MM.1S (cell line): ENCODE data around the gene HELZ.

Experiments
- DNase-seq: peaks from one replicate; pipeline ENCODE4 v3.0.0-alpha.2; 2015
- H2AFZ ChIP-seq: fragments of 300-600 bp; sonication (generic); 2 replicates; pipeline ENCODE4 v1.6.0; 2016; ENCODE audit warnings: antibody characterized with exemption, low read length
- H3F3A ChIP-seq: fragments of 300-600 bp; sonication (generic); 2 replicates; pipeline ENCODE4 v1.6.1; 2016; ENCODE audit warnings: mild to moderate bottlenecking, antibody characterized with exemption, low read length, moderate library complexity, mixed read lengths; ENCODE audit not compliant: insufficient read depth
- H3K27ac ChIP-seq: fragments of 300-600 bp; sonication (generic); 2 replicates; pipeline ENCODE4 v1.5.1; 2016; ENCODE audit warnings: mild to moderate bottlenecking, low read length
- H3K27me3 ChIP-seq: fragments of 300-600 bp; sonication (generic); replicated peaks from 2 replicates; pipeline ENCODE4 v1.6.0; 2016; ENCODE audit warnings: low read length; ENCODE audit not compliant: insufficient read depth
- H3K36me3 ChIP-seq: fragments of 300-600 bp; sonication (generic); replicated peaks from 2 replicates; pipeline ENCODE4 v1.6.1; 2016; ENCODE audit warnings: mild to moderate bottlenecking, low read length, mixed read lengths; ENCODE audit not compliant: insufficient read depth
- H3K4me1 ChIP-seq: fragments of 300-600 bp; sonication (generic); 2 replicates; pipeline ENCODE4 v1.6.1; 2016; ENCODE audit warnings: low read length, mixed read lengths
- H3K4me2 ChIP-seq: fragments of 300-600 bp; sonication (generic); 2 replicates; pipeline ENCODE4 v1.6.0; 2016; ENCODE audit warnings: low read depth, low read length
- H3K4me3 ChIP-seq: fragments of 300-600 bp; sonication (generic); 2 replicates; pipeline ENCODE4 v1.5.1; 2016; ENCODE audit warnings: low read length, mixed read lengths
- H3K79me2 ChIP-seq: fragments of 300-600 bp; sonication (generic); 2 replicates; pipeline ENCODE4 v1.6.1; 2016; ENCODE audit warnings: mixed run types, low read length, mixed read lengths
- H3K9ac ChIP-seq: fragments of 300-600 bp; sonication (generic); 2 replicates; pipeline ENCODE4 v1.6.1; 2016; ENCODE audit warnings: low read length, mixed read lengths
- H3K9me2 ChIP-seq: fragments of 300-600 bp; sonication (generic); replicated peaks from 2 replicates; pipeline ENCODE4 v1.6.1; 2016; ENCODE audit warnings: mild to moderate bottlenecking, low read length, mixed read lengths; ENCODE audit not compliant: insufficient read depth
- H3K9me3 ChIP-seq: fragments of 300-600 bp; sonication (generic); replicated peaks from 2 replicates; pipeline ENCODE4 v1.6.1; 2016; ENCODE audit warnings: mild to moderate bottlenecking, low read length, mixed read lengths; ENCODE audit not compliant: insufficient read depth
- H4K20me1 ChIP-seq: fragments of 300-600 bp; sonication (generic); 2 replicates; pipeline ENCODE4 v1.6.1; 2016; ENCODE audit warnings: mild to moderate bottlenecking, low read length, moderate library complexity, mixed read lengths; ENCODE audit not compliant: insufficient read depth
- CTCF ChIP-seq: fragments of 300-600 bp; sonication (generic); IDR thresholded peaks from 2 replicates; pipeline ENCODE4 v1.5.1; 2016; ENCODE audit warnings: antibody characterized with exemption, low read length, mixed read lengths
- EZH2 ChIP-seq: fragments of 300-600 bp; sonication (generic); optimal IDR thresholded peaks from 2 replicates; pipeline ENCODE3; 2017; ENCODE audit warnings: low read depth, mild to moderate bottlenecking, antibody characterized with exemption, low read length, mixed read lengths
- EZH2phosphoT487 ChIP-seq: fragments of 300-600 bp; sonication (generic); IDR thresholded peaks from 2 replicates; pipeline ENCODE4 v1.6.1; 2018; ENCODE audit warnings: antibody characterized with exemption, low read length

HELZ gene

DNA sequence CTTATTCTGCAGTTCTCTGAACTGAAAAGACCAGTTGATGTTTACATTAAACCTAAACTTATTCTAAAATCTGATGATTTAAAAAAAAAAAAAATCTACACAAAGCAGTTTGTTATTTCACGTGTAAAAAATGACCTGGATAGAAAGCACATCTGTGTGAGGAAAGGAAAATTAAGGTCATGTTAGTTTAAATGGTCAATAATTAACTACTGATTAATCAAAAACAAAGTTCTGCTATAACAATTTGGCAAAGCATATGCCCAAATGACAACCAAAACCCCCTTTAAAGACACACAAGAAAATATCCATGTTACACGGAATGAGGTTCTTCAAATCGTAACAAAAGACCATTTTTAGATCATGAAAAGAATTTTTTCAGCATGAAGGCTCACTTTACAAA lies 170.2 kb downstream of the HELZ start:
- TF ChIP-seq EZH2 (no peak), EZH2phosphoT487 (no peak), CTCF (no peak)
- no peaks in the 10 kb centered on the region for H3K4me1 ChIP-seq
- H3K27ac ChIP-seq, result no peak overlapping the region
- 0 out of 2 replicates have a peak, but pooled peaks cover under 1% of the 10 kb centered on the region for H4K20me1 ChIP-seq
- H3K4me2 ChIP-seq, result no peak overlapping the region
- H3K4me3 ChIP-seq, result no peak overlapping the region
- H3K9me3 ChIP-seq, result no peaks in the 10 kb centered on the region
- no peaks in the 10 kb centered on the region for H3F3A ChIP-seq
- no peaks in the 10 kb centered on the region for H3K79me2 ChIP-seq
- H3K36me3 ChIP-seq, result 0 out of 2 replicates have a peak, but pooled peaks cover 2% of the 10 kb centered on the region
- no peak overlapping the region for H2AFZ ChIP-seq
- DNase-seq, result no peak
- no peaks in the 10 kb centered on the region for H3K27me3 ChIP-seq
- no peaks in the 10 kb centered on the region for H3K9me2 ChIP-seq
- H3K9ac ChIP-seq, result no peak overlapping the region

DNA sequence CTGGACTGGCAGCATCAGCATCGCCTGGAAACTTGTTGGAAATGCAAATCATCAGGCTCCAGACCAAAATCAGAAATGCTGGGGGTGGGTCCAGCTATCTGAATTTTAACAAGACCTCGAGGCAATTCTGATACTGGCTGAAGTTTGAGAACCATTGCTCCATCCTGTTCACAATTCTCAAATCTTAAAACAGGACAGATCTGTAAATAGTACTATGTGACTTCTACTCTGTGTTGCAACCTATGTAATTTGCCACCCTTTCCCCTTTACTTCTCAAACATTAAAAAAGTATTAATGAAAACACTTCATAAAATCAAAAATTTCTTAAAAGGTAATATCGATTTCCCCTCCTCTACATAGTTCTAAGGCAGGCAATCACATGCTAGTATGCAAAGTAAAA lies 172.1 kb downstream of the HELZ start:
- no peak overlapping the region for H3K27ac ChIP-seq
- TF ChIP-seq EZH2phosphoT487, result no peak
- TF ChIP-seq CTCF, result no peak
- TF ChIP-seq EZH2, result no peak
- H3K79me2 ChIP-seq, result no peaks in the 10 kb centered on the region
- H3K9me3 ChIP-seq, result no peaks in the 10 kb centered on the region
- no peaks in the 10 kb centered on the region for H3F3A ChIP-seq
- no peaks in the 10 kb centered on the region for H3K36me3 ChIP-seq
- no peaks in the 10 kb centered on the region for H3K9me2 ChIP-seq
- DNase-seq, result no peak
- H3K9ac ChIP-seq, result no peak overlapping the region
- H4K20me1 ChIP-seq, result no peaks in the 10 kb centered on the region
- no peak overlapping the region for H2AFZ ChIP-seq
- H3K4me1 ChIP-seq, result no peaks in the 10 kb centered on the region
- H3K27me3 ChIP-seq, result no peaks in the 10 kb centered on the region
- H3K4me3 ChIP-seq, result no peak overlapping the region
- H3K4me2 ChIP-seq, result no peak overlapping the region

DNA sequence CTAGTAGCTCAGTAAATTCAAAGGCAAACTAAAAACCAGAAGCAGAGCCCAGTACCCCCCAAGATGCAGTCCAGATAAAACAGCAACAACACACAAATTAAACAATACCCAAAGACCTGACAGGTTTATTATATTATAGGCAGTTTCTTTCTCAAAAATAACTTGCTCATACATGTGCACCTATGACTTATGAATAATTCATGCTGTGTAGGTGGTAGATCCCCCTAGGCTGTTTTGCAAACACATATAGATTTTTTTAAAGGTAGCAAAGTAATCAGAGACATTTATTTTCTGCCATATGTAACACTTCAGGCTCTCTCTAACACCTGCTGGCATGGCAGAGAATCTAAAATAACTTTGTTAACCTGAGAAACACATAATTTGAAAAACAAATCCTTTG lies 173.4 kb downstream of the HELZ start:
- TF ChIP-seq EZH2, result no peak
- TF ChIP-seq CTCF, result no peak
- no peak for TF ChIP-seq EZH2phosphoT487
- no peak for DNase-seq
- no peak overlapping the region for H3K27ac ChIP-seq
- no peaks in the 10 kb centered on the region for H3K9me3 ChIP-seq
- no peaks in the 10 kb centered on the region for H3F3A ChIP-seq
- no peaks in the 10 kb centered on the region for H3K4me1 ChIP-seq
- no peaks in the 10 kb centered on the region for H3K79me2 ChIP-seq
- H3K4me2 ChIP-seq, result no peak overlapping the region
- H3K9me2 ChIP-seq, result no peaks in the 10 kb centered on the region
- H3K4me3 ChIP-seq, result no peak overlapping the region
- H3K36me3 ChIP-seq, result no peaks in the 10 kb centered on the region
- H4K20me1 ChIP-seq, result no peaks in the 10 kb centered on the region
- H3K27me3 ChIP-seq, result no peaks in the 10 kb centered on the region
- no peak overlapping the region for H3K9ac ChIP-seq
- no peak overlapping the region for H2AFZ ChIP-seq
